ENCODE data around the gene STUM.
"Not testable (repeated sequence)": the region's sequence is repeated elsewhere in the genome, so short reads cannot be mapped to it uniquely, and the experiment has no call there.

STUM gene

DNA sequence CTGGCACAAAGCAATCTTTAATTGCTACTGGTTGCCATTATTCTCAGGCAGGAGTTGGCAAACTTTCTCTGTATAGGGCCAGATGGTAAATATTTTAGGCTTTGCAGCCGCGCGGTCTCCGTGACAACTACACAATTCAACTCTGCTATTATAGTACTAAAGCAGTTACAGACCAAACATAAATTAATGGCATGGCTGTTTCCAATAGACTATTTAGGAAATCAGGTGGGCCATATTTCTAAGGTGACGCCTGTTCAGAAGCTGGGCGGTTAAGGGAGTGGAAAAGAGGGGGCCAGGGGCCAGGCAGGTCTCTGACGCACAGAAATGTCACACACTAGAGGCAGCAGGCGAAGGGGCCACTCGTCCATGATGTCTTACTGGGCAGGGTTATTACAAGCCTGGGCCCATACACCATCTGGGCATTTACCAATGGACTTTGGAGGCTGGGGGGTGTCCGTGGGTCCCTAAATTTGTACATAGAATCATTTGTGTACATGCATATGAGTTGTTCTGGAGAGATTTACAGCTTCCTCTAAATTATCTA lies 80.1 kb downstream of the STUM start:
- no peak for DNase-seq

DNA sequence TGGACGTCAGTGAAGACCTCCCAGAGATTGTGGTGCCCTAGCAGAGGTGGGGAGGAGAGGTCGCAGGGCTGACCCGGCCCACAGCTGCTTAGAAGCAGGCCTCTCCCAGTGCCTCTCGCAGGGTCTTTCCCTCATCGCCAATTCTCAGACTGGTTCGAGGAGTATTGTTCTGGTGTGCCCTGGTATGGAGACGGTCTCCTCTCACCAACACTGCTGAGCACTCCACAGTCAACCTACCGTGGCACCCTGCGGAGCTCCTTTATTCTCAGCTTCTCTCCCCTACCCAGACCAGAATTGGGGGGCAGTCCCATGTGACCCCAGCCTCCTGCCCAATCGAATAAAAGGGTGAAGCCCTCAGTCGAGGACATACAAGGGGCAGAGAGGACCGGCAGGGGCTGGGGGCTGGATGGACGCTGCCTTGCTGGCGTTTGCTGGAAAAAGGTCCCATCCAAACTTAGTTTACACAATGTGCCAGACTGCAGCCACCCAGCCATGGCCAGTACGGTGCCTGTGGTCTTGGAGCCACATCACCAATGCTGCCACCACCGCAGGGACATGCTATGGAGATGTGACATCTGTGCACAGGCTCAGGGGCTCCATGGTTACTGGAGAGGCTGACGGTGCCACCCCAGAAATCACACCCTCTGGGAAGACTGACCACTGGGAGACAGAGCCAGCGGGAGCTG lies 80.8 kb downstream of the STUM start:
- DNase-seq = no peak

DNA sequence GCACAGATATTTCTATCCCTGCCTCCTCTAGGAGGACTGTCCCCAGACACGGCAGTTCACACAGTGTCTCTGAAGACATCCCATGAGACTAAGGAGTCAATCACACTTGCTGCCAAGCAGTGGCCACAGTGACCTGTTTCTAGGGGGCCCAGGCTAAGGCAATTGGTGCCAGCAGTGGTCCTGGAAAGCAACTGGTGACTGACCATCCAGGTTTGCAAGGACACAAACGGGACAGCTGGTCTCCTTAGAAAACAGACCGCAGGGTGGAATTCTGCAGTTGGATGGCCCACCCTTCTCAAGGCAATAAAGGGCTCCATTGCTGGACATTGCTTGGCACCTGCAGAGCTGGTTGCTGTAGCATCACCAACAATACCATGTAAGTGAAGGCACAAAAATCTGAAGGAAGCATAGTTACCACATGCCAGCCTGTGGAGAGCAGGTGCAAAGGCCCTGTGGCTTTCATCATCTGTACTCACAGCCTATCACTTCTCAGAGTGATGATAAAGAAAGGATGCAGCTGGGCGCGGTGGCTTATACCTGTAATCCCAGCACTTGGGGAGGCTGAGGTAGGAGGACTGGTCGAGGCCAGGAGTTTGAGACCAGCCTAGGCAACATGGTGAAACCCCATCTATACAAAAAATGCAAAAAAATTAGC lies 81.5 kb downstream of the STUM start:
- no peak for DNase-seq

DNA sequence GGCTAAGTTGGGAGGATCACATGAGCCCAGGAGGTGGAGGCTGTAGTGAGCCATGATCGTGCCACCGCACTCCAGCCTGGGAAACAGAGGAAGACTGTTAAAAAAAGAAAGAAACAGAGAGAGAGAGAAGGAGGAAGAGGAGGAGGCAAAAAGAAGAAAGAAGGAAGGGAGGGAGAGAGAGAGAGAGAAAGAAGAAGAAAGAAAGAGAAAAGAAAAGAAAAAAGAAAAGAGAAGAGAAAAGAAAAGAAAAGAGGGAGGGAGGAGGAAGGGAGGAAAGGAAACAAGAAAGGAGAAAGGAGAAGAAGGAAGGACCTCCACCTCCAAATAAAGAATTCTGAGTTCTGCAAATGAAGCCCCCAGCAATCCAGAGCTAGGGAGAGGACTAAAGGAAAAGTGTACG lies 82.0 kb downstream of the STUM start:
- DNase-seq = no peak

DNA sequence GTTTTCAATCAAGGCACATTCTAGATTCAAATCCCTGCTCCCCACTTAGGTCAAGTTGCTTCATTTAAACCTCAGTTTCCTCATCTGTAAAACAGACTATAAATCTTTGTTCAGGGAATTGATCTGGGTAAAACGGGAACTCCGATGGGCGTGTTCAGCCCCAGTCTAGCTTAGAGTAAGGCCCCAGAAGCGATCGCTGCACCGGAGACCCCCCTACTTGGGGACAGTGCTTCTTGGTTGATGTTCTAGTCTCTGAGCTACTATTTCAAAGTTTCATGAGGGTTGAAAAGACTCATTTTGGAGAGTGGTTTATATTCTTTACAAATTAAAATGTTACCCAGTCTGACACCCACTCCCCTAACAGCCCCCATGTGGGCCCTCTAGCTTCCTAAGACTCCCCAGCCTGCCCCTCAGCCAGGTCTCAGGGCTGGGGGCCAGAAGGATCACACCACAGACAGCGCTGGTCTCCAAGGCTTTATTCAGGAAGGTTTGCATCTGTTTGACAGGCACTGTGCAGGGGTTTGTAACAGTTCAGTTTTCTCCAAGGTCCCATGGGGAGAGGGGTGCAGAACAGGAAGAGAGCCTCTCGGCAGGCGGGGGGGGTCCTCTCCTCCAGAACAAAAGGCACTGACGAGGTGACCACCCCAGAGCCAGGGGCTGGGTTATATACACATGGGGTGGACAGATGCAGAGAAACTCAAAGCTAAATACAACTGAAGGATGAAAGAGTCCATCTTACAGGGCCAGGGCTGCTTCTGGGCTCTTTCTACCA lies 82.9 kb downstream of the STUM start:
- no peak for DNase-seq

DNA sequence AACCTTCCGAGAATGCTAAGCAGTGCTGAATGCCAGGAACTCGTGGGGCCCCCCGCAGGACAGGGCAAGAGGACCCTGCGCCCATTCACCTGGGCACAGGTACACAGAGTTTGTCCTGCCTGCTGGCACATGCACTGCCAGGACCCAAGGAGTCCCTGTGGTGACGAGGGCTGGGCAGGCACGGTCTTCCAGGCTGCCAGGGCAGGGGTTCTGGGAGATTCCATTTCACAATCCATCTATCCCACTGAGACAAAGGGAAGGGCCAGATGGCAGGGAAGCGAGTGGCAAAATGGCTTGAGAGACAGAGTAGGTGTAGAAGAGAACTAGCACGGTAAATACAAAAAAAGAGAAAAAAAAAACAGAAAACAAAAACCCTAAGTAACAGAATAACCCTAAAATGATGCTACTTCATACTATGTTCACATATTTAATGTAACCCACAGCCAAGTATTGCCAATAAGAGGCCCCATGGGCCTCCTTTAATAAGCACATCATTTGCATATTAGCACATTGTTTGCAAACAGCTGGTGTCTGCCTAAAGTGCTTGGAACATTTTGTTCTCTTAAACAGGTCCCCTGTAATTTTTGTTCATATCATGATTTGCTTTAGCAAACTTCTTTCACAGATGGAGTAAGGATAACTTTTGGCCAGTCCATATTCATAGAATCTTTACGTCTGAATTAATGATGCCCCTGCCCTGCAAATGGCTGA lies 83.8 kb downstream of the STUM start:
- no peak for DNase-seq

DNA sequence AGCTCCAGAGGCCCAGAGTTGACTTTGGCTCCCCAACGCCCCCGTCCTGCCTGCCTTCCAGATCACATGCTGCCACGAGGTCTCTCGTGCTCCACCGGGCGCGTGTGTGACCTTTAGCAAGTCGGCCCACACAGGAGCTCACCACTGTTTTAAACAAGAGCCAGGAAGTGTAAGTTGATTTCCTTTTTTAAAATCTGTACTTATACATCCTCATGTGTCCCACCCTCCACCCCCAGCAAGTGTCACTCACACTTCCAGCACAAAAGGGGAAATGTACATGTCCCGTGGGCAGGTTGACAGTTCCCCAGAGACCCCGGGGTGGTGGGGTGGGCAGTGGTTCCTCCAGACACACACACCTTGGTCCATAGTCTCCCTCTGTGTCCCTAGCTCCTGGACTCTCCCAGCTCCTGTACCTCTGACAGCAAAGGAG lies 84.4 kb downstream of the STUM start:
- DNase-seq = no peak

DNA sequence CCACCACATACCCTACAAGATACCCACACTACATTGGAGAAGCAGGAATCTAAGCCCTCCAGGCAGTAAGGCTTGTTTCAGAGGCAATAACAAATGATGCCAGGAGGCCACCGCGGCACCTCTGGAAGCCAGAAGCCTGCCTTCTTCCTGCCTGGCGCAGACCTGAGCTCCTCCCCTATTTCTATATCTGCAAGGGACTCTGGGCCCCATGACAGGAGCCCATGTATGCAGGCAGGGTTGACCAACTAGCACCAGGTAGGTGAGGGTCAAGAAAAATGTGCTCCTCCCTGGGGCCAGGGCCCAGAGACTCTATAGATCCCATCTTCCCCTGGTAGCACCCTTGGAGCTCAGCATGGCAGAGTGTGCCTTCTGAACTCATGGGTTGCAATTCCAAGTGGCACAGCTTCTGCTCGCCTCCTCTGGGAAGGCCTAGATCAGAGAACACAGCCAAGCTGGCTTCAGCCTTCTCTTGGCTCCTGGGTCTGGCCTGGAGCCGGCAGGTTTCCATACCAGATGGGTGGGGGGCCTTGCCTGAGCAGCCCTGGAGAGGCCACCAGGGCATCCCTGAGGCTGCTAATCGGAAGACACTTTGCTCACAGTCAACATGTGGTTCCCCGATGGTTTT lies 85.1 kb downstream of the STUM start:
- no peak for DNase-seq

DNA sequence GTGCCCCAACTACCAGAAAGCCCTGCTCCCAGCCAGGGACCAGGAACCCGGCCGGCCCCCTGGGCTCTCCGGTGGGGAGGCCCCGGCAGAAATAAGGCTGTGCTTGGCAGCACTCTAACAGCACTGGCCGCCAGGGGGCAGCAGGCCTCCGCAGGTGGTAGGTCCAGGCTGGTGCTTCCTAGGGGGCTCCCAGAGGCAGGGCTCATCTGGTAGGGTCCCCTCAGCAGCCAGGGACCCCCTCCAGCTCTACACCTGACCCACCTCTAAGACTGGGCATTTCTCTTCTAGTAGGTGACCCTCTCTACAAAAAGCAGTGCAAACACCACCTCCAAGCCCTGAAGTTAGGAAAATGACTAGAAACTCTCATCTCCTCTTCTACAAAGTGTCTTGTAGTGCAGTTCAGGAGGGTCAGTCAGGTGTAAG lies 85.6 kb downstream of the STUM start:
- DNase-seq = peak; percentile 80

DNA sequence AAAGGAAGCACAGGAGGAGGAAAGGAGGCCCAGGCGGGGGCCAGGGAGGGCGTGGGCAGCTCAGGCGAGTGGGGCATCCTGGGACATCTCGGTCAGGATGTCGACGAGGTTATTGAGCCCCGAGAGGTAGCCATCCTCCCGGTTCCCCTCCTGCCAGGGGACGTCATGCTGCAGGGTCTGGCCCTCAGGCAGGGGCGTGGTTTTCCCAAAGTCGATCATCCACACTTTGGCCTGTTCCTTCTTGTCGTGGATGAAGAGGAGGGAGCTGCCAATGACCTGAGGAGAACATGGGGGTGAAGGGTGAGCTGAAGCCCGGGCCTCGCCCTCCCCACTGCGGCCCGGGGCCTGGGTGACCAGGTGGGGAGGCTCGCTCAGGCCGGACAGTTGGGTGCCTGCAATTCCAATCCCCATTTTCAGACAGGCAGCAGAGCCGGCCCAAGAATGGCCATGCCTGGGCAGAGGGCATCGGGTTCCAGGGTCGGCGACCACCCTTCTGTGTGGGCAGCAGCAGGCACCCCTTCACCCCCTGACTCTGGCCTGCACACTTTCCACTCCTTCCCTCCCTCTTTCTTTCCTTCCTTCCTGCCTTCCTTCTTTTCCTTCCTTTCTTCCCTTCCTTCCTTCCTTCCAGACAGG lies 86.2 kb downstream of the STUM start:
- no peak for DNase-seq

DNA sequence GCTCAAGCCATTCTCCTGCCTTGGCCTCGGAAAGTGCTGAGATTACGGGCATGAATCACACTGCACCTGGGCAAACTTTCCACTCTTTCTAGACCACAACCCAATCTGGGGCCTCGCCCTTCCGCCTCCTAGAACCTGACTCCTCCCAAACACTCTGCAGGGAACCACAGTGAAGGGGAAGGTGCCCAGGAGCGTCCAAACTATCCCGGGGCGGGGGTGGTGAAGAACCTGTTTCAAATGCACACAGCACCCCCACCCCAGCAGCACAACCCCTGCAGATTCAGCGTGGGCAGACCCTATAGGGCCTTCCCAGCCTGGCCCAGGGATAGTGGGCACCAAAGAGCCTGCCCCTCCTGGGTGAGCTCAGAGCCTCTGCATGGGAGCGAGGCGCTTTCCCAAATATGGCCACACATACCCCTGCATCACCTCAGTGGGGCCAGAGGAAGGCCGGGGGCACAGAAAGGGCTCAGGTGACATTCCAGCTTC lies 86.9 kb downstream of the STUM start:
- DNase-seq = peak; percentile 47

DNA sequence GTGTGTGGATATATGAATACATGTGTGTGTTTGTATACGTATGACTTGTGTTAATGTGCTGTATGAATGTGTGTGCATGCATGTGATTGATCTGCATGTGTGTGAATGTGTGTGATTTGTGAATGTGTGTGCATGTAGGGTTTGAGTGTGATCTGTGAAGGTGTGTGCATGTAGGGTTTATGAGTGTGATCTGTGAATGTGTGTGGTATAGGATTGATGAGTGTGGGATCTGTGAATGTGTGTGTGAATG lies 88.2 kb downstream of the STUM start:
- no peak for DNase-seq

DNA sequence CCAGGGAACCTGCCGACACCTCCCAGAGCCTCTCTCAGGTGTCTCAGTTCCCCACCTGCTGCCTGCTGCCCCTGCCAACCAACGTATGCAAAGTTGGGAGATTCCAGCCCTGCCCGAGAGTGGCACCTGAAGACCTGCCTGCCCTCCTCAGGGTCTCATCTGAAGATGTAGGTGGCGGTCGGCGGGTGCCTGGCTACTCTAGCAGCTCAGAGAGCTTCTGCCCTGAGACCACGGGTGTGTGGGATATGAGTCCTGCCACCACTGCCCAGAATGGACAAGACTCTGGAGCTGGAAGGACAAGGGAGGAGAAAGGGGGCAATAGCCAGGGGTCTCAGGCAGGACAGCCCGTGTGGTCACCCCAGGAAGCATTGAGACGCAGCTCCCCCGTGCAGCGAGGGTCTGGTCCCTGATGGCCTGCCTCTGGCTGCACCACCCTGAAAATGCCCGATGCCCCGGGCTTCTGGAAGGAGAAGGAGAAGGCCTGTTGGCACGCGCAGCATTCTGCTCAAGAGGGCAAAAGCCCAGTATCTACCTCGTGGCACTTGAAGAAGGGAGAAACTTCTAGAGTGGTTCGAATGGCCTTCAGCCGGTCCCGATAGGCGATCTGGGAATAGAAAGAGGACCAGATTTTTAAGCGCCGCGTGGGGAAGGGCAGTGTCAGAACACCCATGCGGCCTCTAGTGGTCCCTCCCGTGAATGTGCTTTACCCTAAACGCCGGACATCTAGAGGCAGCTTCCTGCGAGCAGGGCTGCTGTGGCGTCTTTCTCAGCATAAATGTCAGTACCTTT lies 88.8 kb downstream of the STUM start:
- no peak for DNase-seq

DNA sequence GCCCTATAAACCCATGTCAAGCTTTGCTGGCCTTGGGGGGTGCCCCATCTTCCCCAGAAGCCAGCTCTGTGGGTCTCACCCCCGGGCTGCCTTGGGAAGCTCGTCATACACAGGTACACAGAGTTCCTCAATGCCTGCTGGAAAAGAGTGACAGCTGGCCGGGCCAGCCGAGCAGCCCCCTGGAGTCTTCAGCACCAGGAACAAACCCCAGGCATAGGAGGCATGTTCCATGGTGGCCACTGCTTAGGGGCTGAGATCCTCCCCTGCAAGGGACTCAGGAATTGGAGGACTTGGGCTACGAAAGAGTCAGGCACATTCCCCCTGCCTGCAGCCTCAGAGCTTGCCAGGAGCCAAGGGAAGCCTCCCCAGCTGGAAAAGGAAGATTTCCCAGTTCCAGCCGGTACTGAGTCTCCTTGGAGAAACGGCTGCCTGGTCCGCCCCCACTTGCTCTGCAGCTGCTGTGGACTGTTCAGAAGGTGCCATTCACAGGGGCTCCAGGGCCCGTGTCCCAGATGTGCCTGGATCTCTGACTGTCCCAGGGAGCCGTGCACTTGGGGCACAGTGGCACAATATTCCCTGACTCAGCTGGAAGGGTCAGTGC lies 89.5 kb downstream of the STUM start:
- no peak for DNase-seq

DNA sequence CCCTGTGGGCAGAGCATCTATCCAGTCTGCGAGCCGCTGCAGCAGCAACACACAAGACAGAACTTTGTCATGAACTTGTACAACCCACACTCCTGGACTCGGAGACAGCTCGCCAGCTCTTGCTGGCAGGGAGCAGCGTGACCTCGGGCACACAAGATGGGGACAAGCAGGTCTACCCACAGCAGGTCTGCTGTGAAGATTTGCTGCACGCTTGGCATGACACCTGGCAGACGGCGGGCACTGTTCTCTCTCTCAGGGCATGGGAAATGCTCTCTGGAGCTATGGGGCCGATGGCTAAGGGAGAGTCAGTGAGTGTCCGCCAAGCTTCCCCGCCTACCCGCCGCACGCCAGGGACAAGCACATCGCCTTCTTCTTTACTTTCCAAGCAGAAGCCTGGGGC lies 90.0 kb downstream of the STUM start:
- no peak for DNase-seq

DNA sequence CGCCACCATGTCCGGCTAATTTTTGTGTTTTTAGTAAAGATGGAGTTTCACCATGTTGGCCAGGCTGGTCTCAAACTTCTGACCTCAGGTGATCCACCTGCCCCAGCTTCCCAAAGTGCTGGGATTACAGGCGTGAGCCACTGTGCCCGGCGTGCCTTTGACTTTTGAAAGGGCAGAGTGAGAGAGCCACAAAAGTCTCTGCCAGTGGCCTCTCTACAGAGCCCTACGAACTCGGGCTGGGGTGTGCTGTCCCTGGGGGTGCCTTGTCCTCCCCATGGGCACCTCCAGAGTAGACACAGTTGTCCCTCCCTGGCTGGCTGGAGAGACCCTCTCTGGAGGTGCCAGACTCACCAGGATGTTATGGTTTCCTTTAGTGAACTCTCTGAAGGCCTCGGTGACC lies 90.6 kb downstream of the STUM start:
- not testable (repeated sequence) for DNase-seq

DNA sequence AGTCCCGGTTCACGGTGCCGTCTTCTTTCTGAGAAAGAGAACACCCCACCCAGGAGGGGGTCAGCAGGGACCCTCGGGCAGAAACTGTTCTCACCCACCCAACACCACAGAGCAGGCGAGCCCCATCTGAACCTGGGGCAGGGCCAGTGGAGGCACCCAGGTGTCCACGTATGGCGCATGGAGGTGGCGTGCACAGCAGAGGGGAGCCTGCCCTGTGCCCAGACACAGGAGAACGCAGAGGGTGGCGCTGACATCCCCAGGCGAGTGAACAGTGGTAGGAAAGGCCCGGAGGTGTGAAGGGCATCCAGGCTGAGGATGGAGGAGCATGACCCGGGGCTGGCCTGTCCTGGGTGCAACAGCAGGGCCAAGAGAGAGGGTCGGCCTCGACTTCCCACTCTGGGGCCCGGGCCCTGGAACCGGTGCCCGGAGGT lies 91.1 kb downstream of the STUM start:
- no peak for DNase-seq

DNA sequence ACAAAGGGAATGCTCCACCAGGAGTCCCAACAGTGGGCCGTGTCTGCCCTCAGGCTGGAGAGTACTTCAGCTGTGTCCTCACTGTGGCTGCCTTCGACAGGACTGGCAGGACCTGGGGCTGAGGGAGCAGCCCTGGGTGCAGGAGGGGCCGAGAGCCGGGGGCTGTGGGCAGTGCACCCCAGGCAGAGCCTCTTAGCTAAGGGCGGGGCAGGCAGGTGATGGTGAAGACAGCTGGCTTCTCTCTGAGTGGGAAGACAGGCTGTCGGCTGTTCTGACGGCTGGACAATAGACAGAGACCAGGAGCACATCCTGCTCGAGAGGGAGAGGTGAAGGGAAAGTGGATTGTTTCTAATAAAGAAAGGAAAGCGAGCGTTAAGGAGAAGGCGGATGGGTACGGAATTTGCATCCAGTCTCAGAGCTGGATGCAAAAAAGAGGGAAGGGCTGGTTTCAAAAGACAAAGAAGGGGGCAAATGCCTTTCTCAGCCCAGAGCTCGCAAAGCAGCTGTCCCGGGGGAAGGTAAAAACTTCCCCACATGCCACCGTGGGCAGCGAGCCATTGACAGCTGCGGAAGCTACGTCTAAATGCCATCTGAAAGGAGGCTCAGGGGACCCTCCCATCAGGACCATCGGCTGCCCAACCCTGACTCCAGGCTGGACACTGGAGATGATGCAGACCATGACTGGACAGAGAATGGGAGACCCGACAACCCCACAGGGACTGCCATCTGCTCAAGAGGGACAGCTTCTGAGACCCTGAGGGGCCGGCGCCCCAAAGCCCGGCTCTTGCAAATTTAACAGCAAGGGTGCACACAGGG lies 92.0 kb downstream of the STUM start:
- DNase-seq = no peak

DNA sequence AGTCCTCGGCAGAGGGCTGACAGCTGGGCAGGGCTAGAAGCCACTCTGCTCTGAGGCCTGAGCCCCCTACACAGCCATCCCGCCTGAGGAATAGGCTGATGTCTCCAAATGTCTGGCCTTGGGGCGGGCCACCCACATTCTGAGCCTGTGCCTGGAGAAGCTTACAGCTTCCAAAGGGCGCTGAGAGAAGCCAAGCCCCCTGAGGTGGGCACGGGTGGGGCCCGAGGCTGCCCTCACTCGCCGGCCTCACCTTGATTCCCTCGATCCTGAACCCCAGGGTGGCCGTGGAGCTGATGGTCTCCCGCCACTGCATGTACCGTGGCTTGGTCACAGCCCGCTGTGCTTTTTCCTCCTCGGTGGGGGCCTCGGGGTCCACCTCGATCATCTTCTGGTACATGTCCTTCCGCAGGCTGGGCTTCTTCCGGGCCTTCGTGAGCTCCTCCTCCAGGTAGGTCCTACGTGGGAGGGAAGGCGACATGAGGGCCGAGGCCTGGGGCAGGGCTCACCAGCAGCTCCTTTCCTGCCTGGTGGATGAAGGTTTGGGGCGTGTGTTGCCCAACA lies 93.2 kb downstream of the STUM start:
- DNase-seq = no peak

DNA sequence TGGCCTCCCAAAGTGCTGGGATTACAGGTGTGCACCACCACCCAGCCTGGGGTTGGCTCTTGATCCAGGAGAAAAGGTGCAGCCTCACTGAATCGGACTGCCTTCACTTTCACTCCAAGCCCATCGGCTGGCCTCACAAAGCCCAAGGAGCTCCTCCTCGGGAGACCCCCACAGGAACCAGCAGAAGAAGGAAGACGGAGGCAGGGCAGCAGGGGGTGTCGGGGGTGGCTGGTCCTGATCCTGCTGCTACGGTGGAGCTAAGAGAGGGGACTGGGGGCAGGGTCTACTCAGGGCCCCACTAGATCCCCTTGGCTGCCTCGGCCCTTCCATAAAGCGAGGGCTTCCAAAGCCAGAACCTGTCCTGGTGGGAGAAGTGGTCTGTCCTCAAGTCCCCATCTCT lies 93.9 kb downstream of the STUM start:
- DNase-seq = no peak

Measured in CD4-positive, alpha-beta T cell treated with Interleukin-21 for 1 hour (primary cell).